ENCODE data around the gene STAT4.

The STAT4 gene

GRCh38 chr2:191078165-191078867 is 72.5 kb downstream of the STAT4 start:
- DNase-seq: no peak

GRCh38 chr2:191070276-191070675 is 80.5 kb downstream of the STAT4 start:
- DNase-seq: no peak

GRCh38 chr2:191069606-191070005 is 81.2 kb downstream of the STAT4 start:
- DNase-seq: no peak

GRCh38 chr2:191066919-191067233 is 83.9 kb downstream of the STAT4 start:
- DNase-seq: no peak

- DNase-seq: no peak
Observed at GRCh38 chr2:191066197-191066918, 84.4 kb downstream of the STAT4 start.

- no peak for DNase-seq
Observed at GRCh38 chr2:191065785-191066184, 85.0 kb downstream of the STAT4 start.

- peak; percentile 45 for DNase-seq
Observed at GRCh38 chr2:191064590-191064989, 86.2 kb downstream of the STAT4 start.

GRCh38 chr2:191063584-191063983 is 87.2 kb downstream of the STAT4 start:
- DNase-seq: no peak

- DNase-seq: peak; percentile 51
Observed at GRCh38 chr2:191061381-191061980, 89.3 kb downstream of the STAT4 start.

- no peak for DNase-seq
Observed at GRCh38 chr2:191059308-191059707, 91.5 kb downstream of the STAT4 start.

GRCh38 chr2:191056228-191056627 is 94.6 kb downstream of the STAT4 start:
- peak; percentile 37 for DNase-seq

GRCh38 chr2:191053256-191053655 is 97.5 kb downstream of the STAT4 start:
- DNase-seq: no peak

- peak; percentile 31 for DNase-seq
Observed at GRCh38 chr2:191051825-191052778, 98.7 kb downstream of the STAT4 start.

- DNase-seq: no peak
Observed at GRCh38 chr2:191051177-191051576, 99.6 kb downstream of the STAT4 start.

GRCh38 chr2:191050640-191050987 is 100.2 kb downstream of the STAT4 start:
- no peak for DNase-seq

GRCh38 chr2:191049728-191050639 is 100.8 kb downstream of the STAT4 start:
- no peak for DNase-seq

- no peak for DNase-seq
Observed at GRCh38 chr2:191048073-191048472, 102.7 kb downstream of the STAT4 start.

GRCh38 chr2:191045141-191045540 is 105.7 kb downstream of the STAT4 start:
- no peak for DNase-seq

- no peak for DNase-seq
Observed at GRCh38 chr2:191043438-191043837, 107.4 kb downstream of the STAT4 start.

- peak; percentile 31 for DNase-seq
Observed at GRCh38 chr2:191041418-191042161, 109.2 kb downstream of the STAT4 start.

- DNase-seq: no peak
Observed at GRCh38 chr2:191039616-191040015, 111.2 kb downstream of the STAT4 start.
